ENCODE data around the gene LRIG1. TPM values are rescaled to one million over a fixed set of nuclear protein-coding genes. Genes with fewer than 3 reads are reported as not detected.

Gene LRIG1
- total and polyA plus RNA-seq, 10 of the 15 experiments (the other 5 are each of a cell fraction or from before 2014, with no cell fraction given): 0.84 to 16.4 (median 8.1) TPM

DNA sequence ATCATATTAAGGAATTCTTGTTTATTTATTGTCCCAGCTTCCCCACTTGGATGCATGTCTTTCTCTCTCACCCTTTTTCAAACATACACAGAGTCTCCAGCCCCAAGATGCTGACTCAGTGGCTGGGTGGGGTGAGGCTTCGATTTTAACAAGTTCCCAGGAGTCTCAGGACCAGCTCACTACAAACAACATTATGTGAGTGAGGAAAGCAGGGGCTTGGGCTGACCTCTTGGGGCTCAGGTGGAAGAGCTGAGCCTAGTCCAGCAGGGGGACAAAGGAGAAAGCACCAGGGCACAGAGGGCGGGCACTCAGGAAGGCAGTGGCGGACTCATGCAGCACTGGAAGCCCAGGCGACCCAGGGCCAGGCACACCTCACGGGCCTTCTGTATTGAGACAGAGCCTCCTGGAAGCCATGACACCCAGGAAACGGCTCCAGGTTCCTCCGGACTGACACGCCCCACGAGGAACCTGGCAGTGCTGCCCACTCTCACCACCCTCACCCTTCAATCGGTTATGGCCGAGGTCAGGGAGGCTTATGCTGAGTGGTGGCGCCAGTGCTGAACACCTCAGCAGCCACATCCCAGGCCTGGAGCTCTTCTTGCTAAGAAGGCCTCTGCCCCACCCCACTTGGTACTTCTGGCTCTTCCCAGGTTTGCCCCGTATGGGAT is 97.4 kb downstream of the LRIG1 start (continued):
- TF ChIP-seq, protein P1, sequence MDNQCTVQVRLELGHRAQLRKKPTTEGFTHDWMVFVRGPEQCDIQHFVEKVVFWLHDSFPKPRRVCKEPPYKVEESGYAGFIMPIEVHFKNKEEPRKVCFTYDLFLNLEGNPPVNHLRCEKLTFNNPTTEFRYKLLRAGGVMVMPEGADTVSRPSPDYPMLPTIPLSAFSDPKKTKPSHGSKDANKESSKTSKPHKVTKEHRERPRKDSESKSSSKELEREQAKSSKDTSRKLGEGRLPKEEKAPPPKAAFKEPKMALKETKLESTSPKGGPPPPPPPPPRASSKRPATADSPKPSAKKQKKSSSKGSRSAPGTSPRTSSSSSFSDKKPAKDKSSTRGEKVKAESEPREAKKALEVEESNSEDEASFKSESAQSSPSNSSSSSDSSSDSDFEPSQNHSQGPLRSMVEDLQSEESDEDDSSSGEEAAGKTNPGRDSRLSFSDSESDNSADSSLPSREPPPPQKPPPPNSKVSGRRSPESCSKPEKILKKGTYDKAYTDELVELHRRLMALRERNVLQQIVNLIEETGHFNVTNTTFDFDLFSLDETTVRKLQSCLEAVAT (IDR thresholded peaks at IDR 0.05): no peak

DNA sequence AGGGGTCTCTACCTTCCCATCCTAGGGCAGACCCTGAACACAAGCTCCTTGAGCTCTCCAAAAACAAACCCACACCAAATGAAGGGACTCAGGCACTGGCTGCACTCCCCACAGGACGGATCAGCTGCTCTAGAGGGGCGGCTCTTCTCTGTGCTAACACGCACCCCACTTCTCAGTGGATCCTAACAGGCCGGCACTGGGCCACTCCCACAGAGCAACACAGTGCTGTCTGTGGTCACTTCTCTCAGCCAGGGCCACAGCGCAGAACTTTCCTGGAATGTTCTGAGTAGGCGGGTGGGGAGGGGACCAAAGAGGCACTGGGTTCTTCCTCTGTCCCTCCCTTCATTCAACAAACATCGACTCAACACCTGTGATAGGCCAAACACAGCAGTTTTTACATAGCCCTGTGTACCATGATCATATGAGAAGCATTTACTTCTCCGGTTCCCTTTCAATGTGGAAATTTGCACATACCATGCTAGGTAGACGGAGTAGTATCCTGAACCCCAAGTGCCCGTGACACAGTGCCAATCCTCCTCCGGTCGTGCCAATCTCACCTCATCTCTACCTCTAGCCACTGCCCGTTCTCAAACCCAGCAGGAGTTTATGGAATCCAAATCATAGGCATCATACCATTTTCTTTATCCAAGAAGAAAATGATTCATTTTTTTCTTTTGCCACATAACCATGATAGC is 98.1 kb downstream of the LRIG1 start:
- no peaks in the 10 kb centered on the region; a peak in 1 of 4 replicates for H3K27me3 ChIP-seq (replicated peaks in 1 of 2; ENCODE audit: control insufficient read depth in 2 of 2, insufficient read depth in 2 of 2, low read length in 1 of 2)
- in situ Hi-C loops (cut with MboI) (no loop called here), intact Hi-C loops (cut with micrococcal nuclease; ENCODE audit: unreplicated experiment) (no loop called here)
- 89% methylated on average over 13 of the region's 13 CpGs for WGBS (ENCODE audit: insufficient coverage, insufficient replicate concordance, low lambda C conversion rate, missing lambda C conversion rate)
- no TSS peak for BruUV-seq (replicated peaks)
- ATAC-seq (no peak), FAIRE-seq (no peak), DNase-seq (ENCODE audit: low read depth, low spot score) (no peak)
- POLR2A ChIA-PET: no interaction called here
- CTCF ChIA-PET: interaction anchor here (1.2 to 10.7 kb wide), 4 partner anchors 25 to 416 kb away, joined by 3 to 149 read pairs (median 6); no protein-coding TSS in a partner anchor
- H3K27ac ChIP-seq (ENCODE audit: control insufficient read depth, insufficient read depth): no peak overlapping the region
- SMC1A ChIA-PET (ENCODE audit: uncharacterized antibody, unreplicated experiment): interaction anchor here (0.6 to 1.3 kb wide), 3 partner anchors 17 to 415 kb away, joined by 3 to 4 read pairs (median 4); no protein-coding TSS in a partner anchor
- H4K20me1 ChIP-seq (ENCODE audit: control insufficient read depth, insufficient read depth): no peaks in the 10 kb centered on the region
- H3K9me3 ChIP-seq (replicated peaks; ENCODE audit: control insufficient read depth, insufficient read depth, low read length): no peaks in the 10 kb centered on the region
- H3K36me3 ChIP-seq (ENCODE audit: control insufficient read depth in 2 of 2, insufficient read depth in 2 of 2, low read length in 1 of 2): no peaks in the 10 kb centered on the region
- H3K4me2 ChIP-seq (ENCODE audit: control insufficient read depth, insufficient read depth): no peak overlapping the region
- H3K9ac ChIP-seq (ENCODE audit: control insufficient read depth, insufficient read depth, low read length): no peak overlapping the region
- no peak overlapping the region for H3K4me3 ChIP-seq
- RAD21 ChIA-PET (ENCODE audit: unreplicated experiment): no interaction called here
- no peak overlapping the region for H2AFZ ChIP-seq (ENCODE audit: control insufficient read depth, low read depth, low read length)
- no peaks in the 10 kb centered on the region for H3K4me1 ChIP-seq (ENCODE audit: control insufficient read depth, insufficient read depth, low read length)
- TF ChIP-seq, protein P2, sequence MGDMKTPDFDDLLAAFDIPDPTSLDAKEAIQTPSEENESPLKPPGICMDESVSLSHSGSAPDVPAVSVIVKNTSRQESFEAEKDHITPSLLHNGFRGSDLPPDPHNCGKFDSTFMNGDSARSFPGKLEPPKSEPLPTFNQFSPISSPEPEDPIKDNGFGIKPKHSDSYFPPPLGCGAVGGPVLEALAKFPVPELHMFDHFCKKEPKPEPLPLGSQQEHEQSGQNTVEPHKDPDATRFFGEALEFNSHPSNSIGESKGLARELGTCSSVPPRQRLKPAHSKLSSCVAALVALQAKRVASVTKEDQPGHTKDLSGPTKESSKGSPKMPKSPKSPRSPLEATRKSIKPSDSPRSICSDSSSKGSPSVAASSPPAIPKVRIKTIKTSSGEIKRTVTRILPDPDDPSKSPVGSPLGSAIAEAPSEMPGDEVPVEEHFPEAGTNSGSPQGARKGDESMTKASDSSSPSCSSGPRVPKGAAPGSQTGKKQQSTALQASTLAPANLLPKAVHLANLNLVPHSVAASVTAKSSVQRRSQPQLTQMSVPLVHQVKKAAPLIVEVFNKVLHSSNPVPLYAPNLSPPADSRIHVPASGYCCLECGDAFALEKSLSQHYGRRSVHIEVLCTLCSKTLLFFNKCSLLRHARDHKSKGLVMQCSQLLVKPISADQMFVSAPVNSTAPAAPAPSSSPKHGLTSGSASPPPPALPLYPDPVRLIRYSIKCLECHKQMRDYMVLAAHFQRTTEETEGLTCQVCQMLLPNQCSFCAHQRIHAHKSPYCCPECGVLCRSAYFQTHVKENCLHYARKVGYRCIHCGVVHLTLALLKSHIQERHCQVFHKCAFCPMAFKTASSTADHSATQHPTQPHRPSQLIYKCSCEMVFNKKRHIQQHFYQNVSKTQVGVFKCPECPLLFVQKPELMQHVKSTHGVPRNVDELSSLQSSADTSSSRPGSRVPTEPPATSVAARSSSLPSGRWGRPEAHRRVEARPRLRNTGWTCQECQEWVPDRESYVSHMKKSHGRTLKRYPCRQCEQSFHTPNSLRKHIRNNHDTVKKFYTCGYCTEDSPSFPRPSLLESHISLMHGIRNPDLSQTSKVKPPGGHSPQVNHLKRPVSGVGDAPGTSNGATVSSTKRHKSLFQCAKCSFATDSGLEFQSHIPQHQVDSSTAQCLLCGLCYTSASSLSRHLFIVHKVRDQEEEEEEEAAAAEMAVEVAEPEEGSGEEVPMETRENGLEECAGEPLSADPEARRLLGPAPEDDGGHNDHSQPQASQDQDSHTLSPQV (IDR thresholded peaks at IDR 0.05): no peak
- TF ChIP-seq, protein P3, sequence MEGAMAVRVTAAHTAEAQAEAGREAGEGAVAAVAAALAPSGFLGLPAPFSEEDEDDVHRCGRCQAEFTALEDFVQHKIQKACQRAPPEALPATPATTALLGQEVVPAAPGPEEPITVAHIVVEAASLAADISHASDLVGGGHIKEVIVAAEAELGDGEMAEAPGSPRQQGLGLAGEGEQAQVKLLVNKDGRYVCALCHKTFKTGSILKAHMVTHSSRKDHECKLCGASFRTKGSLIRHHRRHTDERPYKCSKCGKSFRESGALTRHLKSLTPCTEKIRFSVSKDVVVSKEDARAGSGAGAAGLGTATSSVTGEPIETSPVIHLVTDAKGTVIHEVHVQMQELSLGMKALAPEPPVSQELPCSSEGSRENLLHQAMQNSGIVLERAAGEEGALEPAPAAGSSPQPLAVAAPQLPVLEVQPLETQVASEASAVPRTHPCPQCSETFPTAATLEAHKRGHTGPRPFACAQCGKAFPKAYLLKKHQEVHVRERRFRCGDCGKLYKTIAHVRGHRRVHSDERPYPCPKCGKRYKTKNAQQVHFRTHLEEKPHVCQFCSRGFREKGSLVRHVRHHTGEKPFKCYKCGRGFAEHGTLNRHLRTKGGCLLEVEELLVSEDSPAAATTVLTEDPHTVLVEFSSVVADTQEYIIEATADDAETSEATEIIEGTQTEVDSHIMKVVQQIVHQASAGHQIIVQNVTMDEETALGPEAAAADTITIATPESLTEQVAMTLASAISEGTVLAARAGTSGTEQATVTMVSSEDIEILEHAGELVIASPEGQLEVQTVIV (IDR thresholded peaks at IDR 0.05; ENCODE audit: borderline replicate concordance, partially characterized antibody): no peak
- no peak for TF ChIP-seq YBX1 (IDR thresholded peaks at IDR 0.05)
- TF ChIP-seq SP1 (IDR thresholded peaks at IDR 0.05; ENCODE audit: low read depth, low read length): no peak
- no peak for TF ChIP-seq BMI1 (IDR thresholded peaks at IDR 0.05; ENCODE audit: borderline replicate concordance)
- no peaks in the 10 kb centered on the region for H3K79me2 ChIP-seq (ENCODE audit: control insufficient read depth, insufficient read depth, low read length)
